HG03039 (cell line): ENCODE measurements around the gene TSPAN14.
"Not testable (repeated sequence)": the region's sequence is repeated elsewhere in the genome, so short reads cannot be mapped to it uniquely, and the experiment has no call there.

Experiments
- ATAC-seq: cut with Tn5 transposase; IDR thresholded peaks from one replicate; pipeline ENCODE4 v1.9.1; 2021; ENCODE audit warnings: mild to moderate bottlenecking, moderate library complexity; ENCODE audit not compliant: unreplicated experiment

TSPAN14 gene

DNA sequence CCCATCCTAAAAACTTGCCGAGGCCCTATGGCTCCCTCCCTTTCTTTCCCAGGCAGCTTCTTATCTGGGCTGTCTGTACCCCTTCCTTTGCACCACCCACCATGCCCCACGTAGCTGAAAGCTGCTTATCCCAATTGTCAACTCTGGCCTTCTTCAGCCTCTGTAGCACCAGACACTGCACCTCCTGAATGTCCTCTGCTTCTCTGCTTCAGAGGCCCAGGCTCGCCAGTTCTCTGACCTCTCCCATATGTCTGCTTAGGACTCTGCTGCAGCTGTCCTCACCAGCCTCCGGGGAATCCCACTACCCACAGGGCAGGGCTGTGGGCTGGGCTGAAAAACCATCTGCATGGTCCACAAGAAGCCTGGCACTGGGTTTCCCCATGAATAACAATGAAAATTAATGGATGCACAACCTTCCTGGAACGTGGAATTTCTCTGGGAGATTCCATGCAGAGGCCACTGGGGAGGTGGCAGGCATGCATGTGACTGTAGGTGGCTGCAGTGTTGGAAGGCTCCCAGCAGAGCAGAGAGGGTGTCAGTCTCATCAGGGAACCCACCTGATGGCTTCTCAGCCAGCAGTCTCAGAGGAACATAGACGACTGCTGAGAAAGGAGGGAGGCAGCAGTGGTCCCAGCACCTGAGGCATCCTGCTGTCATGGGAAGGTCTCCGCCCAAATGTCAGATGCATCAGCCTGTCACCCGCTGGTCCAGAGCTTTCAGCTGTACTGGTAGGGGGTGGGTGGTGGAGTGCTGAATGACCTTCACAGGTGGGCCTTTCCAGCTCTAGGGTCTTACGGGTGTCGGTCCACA, 66.8 kb downstream of the TSPAN14 start:
- ATAC-seq: no peak

- no peak for ATAC-seq
Measured at GRCh38 chr10:80522756-80523363, 68.8 kb downstream of the TSPAN14 start.

GRCh38 chr10:80523773-80524172, 69.7 kb downstream of the TSPAN14 start:
- ATAC-seq: no peak

GRCh38 chr10:80524190-80524909, 70.2 kb downstream of the TSPAN14 start:
- ATAC-seq: no peak

DNA sequence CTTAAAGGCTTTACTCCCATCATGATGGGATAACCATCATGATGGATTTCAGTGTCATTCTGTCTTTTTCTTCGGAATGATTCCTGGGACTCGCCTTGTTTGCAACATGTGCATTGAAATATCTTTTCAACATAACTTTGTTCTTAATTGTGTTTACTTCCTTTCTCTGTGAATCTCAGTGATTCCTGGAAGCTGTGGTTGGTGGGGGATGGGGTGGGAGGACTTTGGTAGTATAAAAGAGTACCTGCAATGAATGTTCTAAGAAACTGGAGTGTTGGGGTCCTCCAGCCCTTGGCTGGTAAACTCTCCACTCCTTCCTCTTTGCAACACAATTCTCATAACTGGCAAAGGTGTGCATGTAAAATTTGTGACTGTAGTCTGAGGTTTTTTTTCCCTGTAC, 72.1 kb downstream of the TSPAN14 start:
- no peak for ATAC-seq

- no peak for ATAC-seq
Measured at GRCh38 chr10:80526742-80527141, 72.6 kb downstream of the TSPAN14 start.

DNA sequence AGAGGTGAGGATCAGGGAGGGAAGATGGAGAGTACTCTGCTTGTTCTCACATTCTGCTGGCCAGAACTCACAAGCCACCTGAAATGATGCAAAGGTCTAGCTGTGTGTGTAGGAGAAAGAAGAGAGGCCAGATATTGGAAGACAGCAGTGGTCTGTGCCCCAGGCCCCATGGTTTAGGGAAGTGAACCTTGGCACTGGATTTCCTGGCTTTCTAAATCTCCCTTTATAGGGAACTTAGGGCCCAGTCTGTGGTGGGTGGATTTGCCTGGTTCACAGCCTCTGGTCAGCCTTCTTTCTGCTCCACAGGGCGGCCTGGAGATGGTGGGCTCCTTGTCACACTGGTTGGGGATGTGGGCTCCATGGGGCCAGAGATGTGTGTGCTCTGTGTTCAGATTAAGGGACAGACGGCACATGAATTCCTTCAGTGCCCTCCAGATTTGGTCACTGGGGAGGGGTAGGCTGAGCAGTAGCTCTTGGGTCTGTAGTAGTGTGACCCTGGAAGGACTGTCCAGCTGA, 74.1 kb downstream of the TSPAN14 start:
- no peak for ATAC-seq

DNA sequence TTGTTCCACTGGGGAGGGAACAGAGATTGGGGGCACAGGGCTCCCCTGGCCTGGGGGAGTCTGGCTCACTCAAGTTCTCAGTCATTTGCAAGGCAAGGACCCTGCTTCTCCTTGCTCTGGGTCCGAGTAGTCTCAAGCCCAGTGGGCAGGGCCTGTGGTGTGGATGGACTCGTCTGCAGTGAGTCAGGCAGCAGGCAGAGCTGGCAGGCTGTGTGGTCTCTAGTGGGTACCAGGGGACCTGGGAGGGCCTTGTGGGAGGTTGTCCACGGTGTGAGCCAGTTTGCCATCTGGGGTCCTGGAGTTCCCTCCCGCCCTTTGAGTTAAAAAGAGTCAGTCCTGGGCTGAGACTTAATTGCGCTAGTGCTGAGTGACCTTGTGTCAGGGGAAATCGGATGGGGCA, 74.8 kb downstream of the TSPAN14 start:
- ATAC-seq: no peak

- ATAC-seq: no peak
Measured at GRCh38 chr10:80529604-80530003, 75.5 kb downstream of the TSPAN14 start.

- ATAC-seq: peak; percentile 55
Measured at GRCh38 chr10:80530251-80530650, 76.1 kb downstream of the TSPAN14 start.

DNA sequence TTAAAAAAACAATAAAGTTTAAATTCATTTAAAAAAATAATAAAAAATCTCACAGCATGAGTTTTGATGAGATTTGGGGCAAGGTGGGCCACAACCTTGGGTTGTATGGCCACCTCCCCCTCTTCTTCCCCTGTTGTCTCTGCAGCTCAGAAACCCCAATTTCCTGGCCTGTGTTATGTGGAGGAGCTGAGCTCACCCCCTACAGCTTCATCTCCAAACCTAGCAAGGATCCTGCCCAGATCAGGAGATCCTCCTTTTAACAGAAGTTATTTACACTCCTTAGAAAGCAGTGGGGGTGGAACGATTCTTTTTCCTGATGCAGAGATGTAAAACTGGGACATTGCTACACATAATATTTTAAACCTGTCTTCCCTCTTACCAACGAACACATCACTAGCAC, 76.7 kb downstream of the TSPAN14 start:
- ATAC-seq: no peak

GRCh38 chr10:80532571-80532970, 78.5 kb downstream of the TSPAN14 start:
- no peak for ATAC-seq

- not testable (repeated sequence) for ATAC-seq
Measured at GRCh38 chr10:80534059-80534458, 79.9 kb downstream of the TSPAN14 start.

GRCh38 chr10:80534646-80535045, 80.5 kb downstream of the TSPAN14 start:
- ATAC-seq: not testable (repeated sequence)

DNA sequence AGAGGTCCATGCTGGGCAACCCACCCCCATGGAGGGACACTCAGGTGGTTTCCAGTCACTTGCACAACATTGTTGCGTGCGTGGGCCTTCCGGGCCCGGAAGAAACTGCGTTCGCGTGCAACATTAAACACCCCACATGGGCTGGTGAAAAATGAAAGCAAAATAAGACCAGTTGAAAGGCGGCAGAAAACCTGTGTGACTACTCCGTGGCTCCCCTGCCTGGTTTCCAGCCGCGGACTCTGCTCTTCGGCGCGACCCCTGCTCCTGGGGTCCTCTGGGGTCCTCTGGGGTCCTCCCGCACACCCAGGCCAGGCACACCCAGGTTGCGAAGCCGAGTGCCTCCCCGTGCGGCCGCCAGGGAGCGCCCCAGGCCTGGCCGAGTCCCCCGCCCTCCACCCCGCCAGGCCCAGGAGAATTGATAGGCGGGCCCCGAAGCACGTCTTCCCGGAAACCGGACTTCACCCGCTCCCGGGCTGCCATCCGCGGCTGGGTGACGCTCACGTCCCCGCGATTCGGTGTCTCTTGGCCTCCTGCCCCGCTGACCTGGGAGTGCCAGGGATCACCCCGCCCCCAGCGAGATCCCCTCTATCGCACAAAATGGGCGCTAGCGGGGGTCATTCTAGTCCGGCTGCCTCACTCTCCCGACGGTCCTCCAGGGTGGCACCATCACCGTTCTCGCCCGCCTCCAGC, 81.7 kb downstream of the TSPAN14 start:
- ATAC-seq: peak; percentile 84

DNA sequence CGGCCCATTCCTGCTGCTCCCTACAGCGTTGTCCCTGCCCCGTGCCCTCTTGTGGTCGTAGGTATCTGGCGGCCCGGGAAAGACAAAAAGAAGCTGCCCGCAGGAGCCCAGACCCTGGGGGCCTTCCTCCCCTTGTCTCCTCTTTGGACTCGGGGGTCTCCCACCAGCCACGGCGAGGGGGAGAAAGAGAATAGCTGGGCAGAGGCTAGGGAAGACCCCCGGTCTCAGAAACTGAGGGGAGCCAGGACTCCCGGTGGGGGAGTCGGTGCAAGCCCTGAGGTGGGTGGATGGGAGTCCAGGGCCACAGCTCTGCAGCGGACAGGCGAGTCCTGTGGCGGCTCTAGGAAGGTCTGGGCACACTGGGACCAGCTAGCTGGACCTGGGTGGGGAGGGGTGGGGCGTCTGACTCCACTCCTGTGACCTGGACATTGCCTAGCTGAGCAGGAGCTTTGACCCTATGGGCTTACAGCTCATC, 82.3 kb downstream of the TSPAN14 start:
- ATAC-seq: no peak

DNA sequence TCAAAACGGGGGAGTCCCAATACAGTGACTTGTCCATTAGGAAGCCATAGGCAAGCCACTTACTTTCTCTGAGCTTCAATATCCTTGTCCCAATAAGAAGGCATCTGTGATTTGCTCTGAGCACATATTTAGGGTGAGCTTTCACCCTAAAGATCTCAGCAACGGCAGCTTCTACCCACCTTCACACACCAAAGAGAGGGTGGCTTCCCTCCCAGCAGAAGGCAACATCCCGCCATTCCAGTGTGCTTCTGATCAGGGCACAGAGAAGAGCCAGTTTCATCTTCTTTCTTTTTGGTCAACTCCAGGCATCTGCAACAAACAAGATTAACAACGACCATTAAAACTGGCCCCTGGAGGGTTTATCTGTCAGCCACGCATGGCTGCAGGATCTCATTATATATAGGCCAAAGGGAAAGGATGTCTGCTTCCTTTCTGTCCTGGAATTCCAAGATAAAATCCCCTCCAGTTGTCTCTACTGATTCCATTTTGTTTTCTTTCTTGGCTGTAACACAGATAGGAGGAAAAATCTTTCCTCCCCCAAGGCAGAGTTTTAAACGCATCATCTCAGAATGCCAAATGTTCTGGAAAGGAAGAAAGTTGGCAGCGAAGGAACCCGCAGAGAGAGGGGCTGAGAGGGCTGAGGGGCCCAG, 83.1 kb downstream of the TSPAN14 start:
- no peak for ATAC-seq

DNA sequence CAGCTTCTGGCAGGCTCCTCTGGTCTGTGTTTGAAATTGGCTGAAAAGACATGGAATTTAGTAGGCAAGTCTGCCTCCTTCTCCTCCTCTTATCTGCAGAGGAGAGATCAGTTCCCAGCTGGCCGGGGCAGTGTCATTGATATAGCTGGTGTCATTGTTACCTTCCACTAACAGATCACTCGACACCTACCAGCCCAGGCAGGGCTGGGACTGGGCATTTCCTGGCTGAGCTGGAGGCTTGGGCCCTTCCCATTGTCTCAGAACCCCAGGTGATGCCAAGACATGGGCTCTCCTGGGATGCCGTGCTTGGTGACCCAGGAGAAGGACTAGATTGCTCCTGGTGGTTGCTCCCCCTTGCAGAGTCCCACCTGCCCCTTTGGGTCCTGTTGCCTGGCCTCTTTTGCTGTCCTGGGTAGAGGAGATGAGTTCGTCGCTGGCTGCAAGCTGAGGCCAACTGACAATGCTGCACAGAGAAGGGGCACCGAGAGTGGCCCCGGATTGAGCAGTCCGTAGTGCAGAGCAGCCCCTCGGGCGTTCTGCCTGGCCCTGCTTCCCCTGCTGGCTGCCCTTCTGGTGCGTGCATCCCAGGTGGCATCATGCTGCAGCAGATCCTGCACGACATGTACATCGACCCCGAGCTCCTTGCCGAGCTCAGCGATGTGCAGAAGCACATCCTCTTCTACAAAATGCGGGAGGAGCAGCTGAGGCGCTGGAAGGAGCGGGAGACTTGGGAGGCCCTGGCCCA, 83.8 kb downstream of the TSPAN14 start, which contains the start of gene SH2D4B:
Gene SH2D4B (plus strand): TSS at position 167 of the 745 bp plus-strand sequence. CDS start 430 bp downstream, at position 597.
- ATAC-seq: no peak

DNA sequence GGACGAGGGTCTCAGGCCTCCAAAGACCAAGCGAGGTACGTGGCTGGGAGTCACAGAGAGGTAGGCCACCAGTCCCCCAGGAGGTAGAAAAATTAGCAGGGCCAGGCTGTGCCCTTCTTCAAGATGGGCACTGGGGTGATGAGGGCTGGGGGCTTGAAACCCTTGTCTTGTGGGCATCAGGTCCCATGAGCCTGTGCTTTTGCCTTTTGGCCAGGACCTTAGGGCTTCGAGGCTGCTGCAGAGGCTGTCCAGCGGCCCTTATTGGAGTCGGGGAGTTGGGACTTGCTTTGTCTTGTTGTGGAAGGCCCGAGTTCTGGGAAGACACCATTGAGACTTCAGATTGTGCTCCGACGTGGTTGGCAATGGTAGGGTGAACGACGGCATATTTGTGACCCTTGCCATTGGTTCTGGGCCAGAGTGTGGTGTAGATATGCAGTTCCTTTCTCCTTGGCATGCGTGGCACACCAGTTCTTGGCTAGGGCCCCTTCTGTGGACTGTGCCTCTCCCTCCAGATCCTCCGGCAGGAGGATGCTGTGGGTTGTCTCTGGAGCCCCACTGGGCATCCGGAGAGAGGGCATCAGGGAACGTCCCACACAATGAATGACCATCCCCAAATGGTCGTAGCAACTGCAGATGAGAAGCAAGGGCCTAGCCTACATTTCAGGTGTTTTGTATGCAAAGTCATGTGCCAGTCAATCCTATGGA, 84.5 kb downstream of the TSPAN14 start:
- ATAC-seq: no peak
